CD8-positive, alpha-beta memory T cell (primary cell): ENCODE results near the gene IFIT3. TPM values are rescaled to one million over a fixed set of nuclear protein-coding genes. Genes with fewer than 3 reads are reported as not detected.
"Not testable (repeated sequence)": the region's sequence is repeated elsewhere in the genome, so short reads cannot be mapped to it uniquely, and the experiment has no call there.

Source experiments
- CTCF ChIA-PET: fragments of 350-600 bp; sonication (Branson Sonifier 250); formaldehyde crosslinking; loops from one replicate; lab custom pipeline; 2021; ENCODE audit warnings: antibody characterized with exemption; lab: Charles Lee
- POLR2A ChIA-PET: fragments of 350-600 bp; sonication (Branson Sonifier 250); formaldehyde crosslinking; loops from one replicate; lab custom pipeline; 2021; ENCODE audit warnings: antibody characterized with exemption; lab: Charles Lee
- DNase-seq, 5 donors: peaks; one replicate each; pipeline versions ENCODE4 v3.0.0 to v3.0.0-alpha.2; 2020 to 2022; ENCODE audit warnings: mixed read lengths in 1 of 5
- H3K27ac ChIP-seq: one replicate; pipeline ENCODE4 v1.7.0; 2013; ENCODE audit warnings: low read depth, mild to moderate bottlenecking, low read length, moderate library complexity
- H3K27me3 ChIP-seq: 2 replicates; pipeline ENCODE4 v1.7.0; 2013; ENCODE audit warnings: low read length, mild to moderate bottlenecking; ENCODE audit not compliant: insufficient read depth, poor library complexity, severe bottlenecking
- H3K36me3 ChIP-seq: 2 replicates; pipeline ENCODE4 v1.7.0; 2013; ENCODE audit warnings: mild to moderate bottlenecking, low read length, moderate library complexity; ENCODE audit not compliant: insufficient read depth
- H3K4me1 ChIP-seq: 2 replicates; pipeline ENCODE4 v1.7.0; 2013; ENCODE audit warnings: mild to moderate bottlenecking, low read length, moderate library complexity; ENCODE audit not compliant: insufficient read depth
- H3K4me3 ChIP-seq: 2 replicates; pipeline ENCODE4 v1.7.0; 2013; ENCODE audit warnings: mild to moderate bottlenecking, low read length
- H3K9me3 ChIP-seq: 2 replicates; pipeline ENCODE4 v1.7.0; 2013; ENCODE audit warnings: mild to moderate bottlenecking, low read length
- H3K27ac Mint-ChIP-seq, 8 donors: one replicate each; pipeline ENCODE4 v1.8.0; 2020 to 2021; ENCODE audit warnings: mixed read lengths in 8 of 8, mild to moderate bottlenecking in 6 of 8, inconsistent platforms in 3 of 8, moderate library complexity in 3 of 8
- H3K27me3 Mint-ChIP-seq, 2 donors: one replicate each; pipeline ENCODE4 v1.8.0; 2020 to 2021; ENCODE audit warnings: mixed read lengths in 2 of 2, mild to moderate bottlenecking in 1 of 2, moderate library complexity in 1 of 2
- H3K36me3 Mint-ChIP-seq, 3 donors: one replicate each; pipeline ENCODE4 v1.8.0; 2020 to 2021; ENCODE audit warnings: mixed read lengths in 3 of 3, inconsistent platforms in 1 of 3, mild to moderate bottlenecking in 1 of 3
- H3K4me1 Mint-ChIP-seq, 3 donors: one replicate each; pipeline ENCODE4 v1.8.0; 2020 to 2021; ENCODE audit warnings: mixed read lengths in 3 of 3, inconsistent platforms in 1 of 3, mild to moderate bottlenecking in 1 of 3
- H3K4me3 Mint-ChIP-seq, 7 donors: one replicate each; pipeline ENCODE4 v1.8.0; 2020 to 2021; ENCODE audit warnings: mixed read lengths in 7 of 7, mild to moderate bottlenecking in 6 of 7, moderate library complexity in 4 of 7, inconsistent platforms in 2 of 7
- H3K9me3 Mint-ChIP-seq, 5 donors: one replicate each; pipeline ENCODE4 v1.8.0; 2020 to 2022; ENCODE audit warnings: mixed read lengths in 5 of 5, mild to moderate bottlenecking in 3 of 5, moderate library complexity in 2 of 5, inconsistent platforms in 1 of 5
- polyA plus RNA-seq: library from polyadenylated mRNA; unstranded; fragments of 300-500 nt; fragmentation: Illumina TruSeq; gene quantifications from one replicate; pipeline ENCODE4 v1.2.3, GENCODE V29; 2021
- total RNA-seq, 2 experiments: library from RNA; stranded (reverse); gene quantifications; one replicate each; pipeline ENCODE4 v1.2.3, GENCODE V29; 2021

Gene IFIT3
- total and polyA plus RNA-seq, 3 experiments from 2014 or later = 0.35 to 3.7 (median 0.63) TPM

- CTCF ChIA-PET = no interaction called here
- Mint-ChIP-seq H3K4me1 (peaks cover 49 to 71% (median 58%) of the 10 kb centered on the region in 3 donors), H3K27ac (peak overlapping the region in 2 of 8 donors; percentile 18 to 25), H3K27me3 (peaks cover 11 to 16% of the 10 kb centered on the region in 2 donors), H3K36me3 (peaks cover 0 to 2% (median 0%) of the 10 kb centered on the region in 3 donors), H3K4me3 (peak overlapping the region in 3 of 7 donors; percentile 14 to 49 (median 38)), H3K9me3 (no peaks in the 10 kb centered on the region)
- POLR2A ChIA-PET = no interaction called here
- DNase-seq = no peak
- H3K36me3 ChIP-seq = no peaks in the 10 kb centered on the region
- no peaks in the 10 kb centered on the region for H3K27me3 ChIP-seq
- H3K27ac ChIP-seq = no peak overlapping the region
- H3K9me3 ChIP-seq = no peaks in the 10 kb centered on the region
- peaks cover 53% of the 10 kb centered on the region for H3K4me1 ChIP-seq
- no peak overlapping the region for H3K4me3 ChIP-seq
These were observed 2.9 kb downstream of the IFIT3 start for GRCh38 chr10:89330537-89331212.

- Mint-ChIP-seq H3K27me3 (peaks cover 11 to 25% of the 10 kb centered on the region in 2 donors), H3K4me3 (peak overlapping the region; percentile 71 to 88 (median 82)), H3K4me1 (peaks cover 50 to 76% (median 59%) of the 10 kb centered on the region in 3 donors), H3K27ac (peak overlapping the region; percentile 81 to 99 (median 95))
- H3K9me3 ChIP-seq, H3K9me3 Mint-ChIP-seq, H3K36me3 Mint-ChIP-seq, H3K36me3 ChIP-seq, H3K27me3 ChIP-seq, DNase-seq, H3K27ac ChIP-seq: not testable (repeated sequence)
- ChIA-PET CTCF (interaction anchor here (0.8 to 0.9 kb wide), 3 partner anchors 30 to 61 kb away, joined by 3 to 4 read pairs (median 3); partner anchors contain the start of genes IFIT1 and IFIT2), POLR2A (interaction anchor here (0.7 to 1.5 kb wide), 4 partner anchors 30 to 1470 kb away, joined by 3 to 8 read pairs (median 4); partner anchors contain the start of genes IFIT2, IFIT5 and LIPA)
- H3K4me1 ChIP-seq = peaks cover 59% of the 10 kb centered on the region
- H3K4me3 ChIP-seq = peak overlapping the region; percentile 47
These were observed 3.8 kb downstream of the IFIT3 start for GRCh38 chr10:89331487-89332122.

DNA sequence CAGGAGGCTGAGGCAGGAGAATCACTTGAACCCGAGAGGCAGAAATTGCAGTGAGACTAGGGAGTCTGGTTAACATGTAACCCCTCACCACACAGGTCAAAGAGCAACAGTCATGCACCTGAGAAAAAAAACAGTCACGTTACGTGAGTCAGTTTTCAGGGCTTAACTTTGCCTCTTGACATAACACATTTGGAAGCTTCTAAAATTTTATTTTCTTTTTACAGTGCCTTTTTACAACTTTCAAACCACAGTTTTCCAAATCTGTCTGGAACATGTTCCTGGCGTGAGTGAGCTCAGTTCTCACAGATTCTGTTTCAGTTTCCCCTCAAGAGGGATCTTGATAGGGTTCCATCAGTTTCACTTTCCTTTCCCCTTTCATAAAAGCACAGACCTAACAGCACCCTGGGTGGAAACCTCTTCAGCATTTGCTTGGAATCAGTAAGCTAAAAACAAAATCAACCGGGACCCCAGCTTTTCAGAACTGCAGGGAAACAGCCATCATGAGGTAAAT is 4.4 kb downstream of the IFIT3 start:
- no peaks in the 10 kb centered on the region for H3K9me3 ChIP-seq
- Mint-ChIP-seq H3K4me1 (peaks cover 51 to 77% (median 62%) of the 10 kb centered on the region in 3 donors), H3K9me3 (no peaks in the 10 kb centered on the region), H3K27ac (peak overlapping the region; percentile 81 to 99 (median 95)), H3K4me3 (peak overlapping the region; percentile 71 to 88 (median 82)), H3K36me3 (peaks cover 0 to 2% (median 0%) of the 10 kb centered on the region in 3 donors), H3K27me3 (peaks cover 15 to 30% of the 10 kb centered on the region in 2 donors)
- H3K4me1 ChIP-seq = peaks cover 55% of the 10 kb centered on the region
- DNase-seq = peak in 3 of 5 donors; percentile 54 to 60 (median 60)
- peak overlapping the region; percentile 32 for H3K27ac ChIP-seq
- CTCF ChIA-PET = interaction anchor here (0.8 to 1.0 kb wide), 4 partner anchors 30 to 82 kb away, joined by 3 to 4 read pairs (median 3); partner anchors contain the start of genes IFIT1, IFIT2 and IFIT5
- no peaks in the 10 kb centered on the region for H3K36me3 ChIP-seq
- peak overlapping the region; percentile 47 for H3K4me3 ChIP-seq
- POLR2A ChIA-PET = interaction anchor here (0.7 to 1.5 kb wide), 4 partner anchors 30 to 1470 kb away, joined by 3 to 8 read pairs (median 4); partner anchors contain the start of genes IFIT2, IFIT5 and LIPA
- no peaks in the 10 kb centered on the region for H3K27me3 ChIP-seq

- Mint-ChIP-seq H3K4me1 (peaks cover 39 to 66% (median 48%) of the 10 kb centered on the region in 3 donors), H3K36me3 (peaks cover 4 to 13% (median 6%) of the 10 kb centered on the region in 3 donors), H3K27me3 (peaks cover 17 to 46% of the 10 kb centered on the region in 2 donors), H3K27ac (peak overlapping the region in 6 of 8 donors; percentile 32 to 86 (median 79)), H3K9me3 (no peaks in the 10 kb centered on the region), H3K4me3 (peak overlapping the region in 1 of 7 donors; percentile 13)
- H3K36me3 ChIP-seq = no peaks in the 10 kb centered on the region
- H3K4me3 ChIP-seq = no peak overlapping the region
- no peak overlapping the region for H3K27ac ChIP-seq
- ChIA-PET CTCF (interaction anchor here (1.0 kb wide), 1 partner anchor 79 kb away, joined by 6 read pairs; the partner anchor contains the start of gene IFIT5), POLR2A (no interaction called here)
- no peaks in the 10 kb centered on the region for H3K27me3 ChIP-seq
- no peaks in the 10 kb centered on the region for H3K9me3 ChIP-seq
- no peak for DNase-seq
- H3K4me1 ChIP-seq = peaks cover 49% of the 10 kb centered on the region
These were observed 7.4 kb downstream of the IFIT3 start for GRCh38 chr10:89335226-89335625.

- no peak overlapping the region for H3K4me3 Mint-ChIP-seq
- H3K4me1 ChIP-seq = peaks cover 49% of the 10 kb centered on the region
- H3K4me3 ChIP-seq = no peak overlapping the region
- no peaks in the 10 kb centered on the region for H3K9me3 Mint-ChIP-seq
- ChIA-PET CTCF (no interaction called here), POLR2A (no interaction called here)
- H3K27me3 Mint-ChIP-seq = peaks cover 15 to 53% of the 10 kb centered on the region in 2 donors
- H3K27ac Mint-ChIP-seq = peak overlapping the region in 4 of 8 donors; percentile 12 to 70 (median 48)
- no peak for DNase-seq
- no peak overlapping the region for H3K27ac ChIP-seq
- H3K36me3 ChIP-seq = no peaks in the 10 kb centered on the region
- H3K4me1 Mint-ChIP-seq = peaks cover 34 to 59% (median 44%) of the 10 kb centered on the region in 3 donors
- peaks cover 4 to 13% (median 6%) of the 10 kb centered on the region in 3 donors for H3K36me3 Mint-ChIP-seq
- no peaks in the 10 kb centered on the region for H3K27me3 ChIP-seq
- H3K9me3 ChIP-seq = no peaks in the 10 kb centered on the region
These were observed 8.4 kb downstream of the IFIT3 start for GRCh38 chr10:89336241-89336640.

DNA sequence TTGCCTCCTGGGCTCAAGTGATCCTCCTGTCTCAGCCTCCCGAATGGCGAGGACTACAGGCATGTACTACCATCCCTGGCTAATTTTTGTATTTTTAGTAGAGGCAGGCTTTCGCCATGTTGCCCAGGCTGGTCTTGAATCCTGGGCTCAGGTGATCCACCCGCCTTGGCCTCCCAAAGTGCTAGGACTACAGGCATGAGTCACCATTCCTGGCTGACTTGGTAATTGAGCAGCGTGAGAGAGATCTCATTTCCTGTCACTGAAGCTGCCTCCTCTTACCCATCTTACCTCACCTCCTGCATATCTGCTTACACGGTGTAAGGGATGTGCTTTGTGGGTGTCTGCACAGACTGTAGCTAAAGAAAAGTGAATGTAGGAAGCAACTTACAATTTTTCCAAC is 9.7 kb downstream of the IFIT3 start:
- Histone ChIP-seq H3K27me3 (no peaks in the 10 kb centered on the region), H3K4me1 (peaks cover 47% of the 10 kb centered on the region), H3K9me3 (no peaks in the 10 kb centered on the region), H3K27ac (no peak overlapping the region), H3K4me3 (no peak overlapping the region), H3K36me3 (no peaks in the 10 kb centered on the region)
- CTCF ChIA-PET = interaction anchor here (1.3 to 1.5 kb wide), 2 partner anchors 36 to 77 kb away, joined by 4 to 6 read pairs; partner anchors contain the start of genes IFIT2 and IFIT5
- peaks cover 6 to 13% (median 6%) of the 10 kb centered on the region in 3 donors for H3K36me3 Mint-ChIP-seq
- peak overlapping the region in 1 of 7 donors; percentile 29 for H3K4me3 Mint-ChIP-seq
- peaks cover 15 to 60% of the 10 kb centered on the region in 2 donors for H3K27me3 Mint-ChIP-seq
- no peaks in the 10 kb centered on the region for H3K9me3 Mint-ChIP-seq
- DNase-seq = peak in 1 of 5 donors; percentile 61
- H3K4me1 Mint-ChIP-seq = peaks cover 31 to 48% (median 38%) of the 10 kb centered on the region in 3 donors
- POLR2A ChIA-PET = no interaction called here
- peak overlapping the region in 3 of 8 donors; percentile 27 to 56 (median 28) for H3K27ac Mint-ChIP-seq

GRCh38 chr10:89338713-89339112 is 10.9 kb downstream of the IFIT3 start:
- peaks cover 6 to 13% (median 6%) of the 10 kb centered on the region in 3 donors for H3K36me3 Mint-ChIP-seq
- no peak overlapping the region for H3K4me3 Mint-ChIP-seq
- H3K27me3 ChIP-seq = no peaks in the 10 kb centered on the region
- no peak for DNase-seq
- peaks cover 18 to 36% (median 26%) of the 10 kb centered on the region in 3 donors for H3K4me1 Mint-ChIP-seq
- CTCF ChIA-PET = interaction anchor here (1.2 kb wide), 1 partner anchor 26 kb away, joined by 3 read pairs; no protein-coding TSS in a partner anchor
- peaks cover 16 to 72% of the 10 kb centered on the region in 2 donors for H3K27me3 Mint-ChIP-seq
- H3K9me3 Mint-ChIP-seq = no peaks in the 10 kb centered on the region
- H3K36me3 ChIP-seq = no peaks in the 10 kb centered on the region
- no peak overlapping the region for H3K4me3 ChIP-seq
- H3K9me3 ChIP-seq = no peaks in the 10 kb centered on the region
- POLR2A ChIA-PET = no interaction called here
- peaks cover 35% of the 10 kb centered on the region for H3K4me1 ChIP-seq
- H3K27ac ChIP-seq = no peak overlapping the region
- H3K27ac Mint-ChIP-seq = no peak overlapping the region
